GM21717 (cell line): Measurements from ENCODE around the gene MDK.

Experiments used
- ATAC-seq: cut with Tn5 transposase; IDR thresholded peaks from one replicate; pipeline ENCODE4 v1.9.1; 2021; ENCODE audit warnings: mild to moderate bottlenecking, moderate library complexity; ENCODE audit not compliant: unreplicated experiment

MDK gene

DNA sequence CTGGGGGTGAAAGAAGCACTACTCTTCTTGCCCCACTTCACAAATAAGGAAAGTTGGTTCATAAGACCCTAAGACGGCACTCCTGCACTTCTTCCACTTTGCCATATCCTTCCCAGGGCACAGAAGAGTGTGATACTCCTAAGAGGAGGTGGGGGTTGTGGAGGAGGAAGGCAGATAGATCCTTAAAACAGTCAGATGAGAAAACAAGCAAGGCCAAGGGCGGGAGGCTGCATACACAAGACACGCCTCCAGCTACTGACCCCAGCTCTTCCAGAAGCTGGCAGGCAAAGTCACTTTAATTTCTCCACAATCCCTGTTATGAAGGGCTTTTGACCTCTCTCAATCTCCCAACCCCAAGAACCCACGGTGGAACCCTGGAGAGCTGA, 11.8 kb downstream of the MDK start:
- no peak for ATAC-seq

DNA sequence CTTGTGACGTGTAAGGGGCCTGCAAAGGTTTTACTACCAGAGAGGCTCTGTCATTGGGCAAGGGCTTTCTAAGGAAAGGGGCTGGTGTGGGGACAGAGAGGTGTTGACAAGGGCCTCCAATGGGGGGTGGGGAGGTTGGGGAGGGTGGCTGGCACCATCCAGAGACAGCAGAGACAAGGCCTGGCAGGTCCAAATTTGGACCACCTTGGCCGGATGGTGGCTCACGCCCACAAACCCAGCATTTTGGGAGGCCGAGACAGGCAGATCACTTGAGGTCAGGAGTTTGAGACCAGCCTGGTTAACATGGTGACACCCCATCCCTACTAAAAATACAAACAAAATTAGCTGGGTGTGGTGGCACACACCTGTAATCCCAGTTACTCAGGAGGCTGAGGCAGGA, 12.3 kb downstream of the MDK start:
- ATAC-seq, result no peak

DNA sequence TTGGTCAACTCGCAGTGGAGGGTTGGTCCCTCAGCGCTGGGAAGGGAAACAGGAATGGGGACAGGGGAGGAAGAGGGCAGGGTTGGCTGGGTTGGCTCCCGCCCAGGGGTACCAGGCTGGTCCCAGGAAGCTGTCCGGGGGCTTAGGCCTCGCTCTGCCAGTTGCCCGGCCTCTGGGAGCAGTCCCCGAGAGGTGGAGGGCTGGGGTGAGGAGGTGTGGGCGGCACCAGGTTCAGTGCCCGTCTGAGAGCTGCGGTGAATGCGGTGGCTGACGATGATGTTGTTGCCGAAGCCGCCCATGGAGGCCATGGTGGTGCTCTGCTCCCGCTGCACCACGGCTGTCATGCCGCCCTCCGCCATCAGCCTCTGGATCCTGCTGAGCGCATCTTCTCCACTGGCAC, 16.1 kb downstream of the MDK start:
- no peak for ATAC-seq

DNA sequence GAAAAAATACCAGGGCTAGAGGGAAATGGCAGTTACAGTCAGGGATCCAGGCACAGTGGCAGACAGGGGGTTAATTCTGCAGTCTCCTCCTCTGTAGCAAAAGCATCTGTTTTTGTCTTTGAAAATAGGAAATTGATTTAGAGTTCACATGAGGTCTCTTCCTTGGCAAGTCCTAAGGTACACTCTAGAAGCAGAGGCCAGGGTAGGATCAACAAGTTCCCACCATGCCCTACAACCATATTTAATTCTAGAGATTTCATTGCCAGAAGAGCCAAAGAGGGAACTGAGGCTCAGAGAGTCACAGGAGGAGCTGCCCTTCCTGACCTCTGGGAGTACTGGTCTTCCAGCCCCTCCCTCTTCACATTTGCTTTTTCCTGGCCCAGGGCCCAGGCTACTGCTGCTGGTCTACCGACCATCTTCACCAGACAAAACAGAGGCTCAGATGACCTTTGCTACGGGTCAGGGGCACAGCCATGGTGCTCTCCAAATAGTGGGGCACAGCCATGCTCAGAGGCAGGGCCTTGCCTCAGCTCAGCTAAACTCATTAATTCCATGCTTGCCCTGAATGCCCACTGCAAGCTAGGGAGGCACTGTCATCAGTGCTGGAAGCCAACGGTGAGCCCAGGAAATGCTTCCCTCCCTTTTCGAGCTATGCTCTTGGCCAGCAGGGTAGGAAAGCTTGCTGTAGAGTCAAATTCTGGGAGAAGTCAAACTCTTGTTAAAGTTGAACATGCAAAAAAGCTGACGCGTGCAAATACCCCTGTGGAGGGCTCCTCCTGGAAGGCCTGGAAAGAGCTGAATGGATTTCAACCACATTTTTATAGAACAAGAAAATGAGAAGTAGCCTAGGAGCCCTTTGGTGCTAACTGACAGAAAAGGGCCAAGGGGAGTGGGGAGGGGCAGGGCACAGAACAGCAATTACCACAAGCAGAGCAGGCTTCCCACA, 21.8 kb downstream of the MDK start:
- no peak for ATAC-seq

DNA sequence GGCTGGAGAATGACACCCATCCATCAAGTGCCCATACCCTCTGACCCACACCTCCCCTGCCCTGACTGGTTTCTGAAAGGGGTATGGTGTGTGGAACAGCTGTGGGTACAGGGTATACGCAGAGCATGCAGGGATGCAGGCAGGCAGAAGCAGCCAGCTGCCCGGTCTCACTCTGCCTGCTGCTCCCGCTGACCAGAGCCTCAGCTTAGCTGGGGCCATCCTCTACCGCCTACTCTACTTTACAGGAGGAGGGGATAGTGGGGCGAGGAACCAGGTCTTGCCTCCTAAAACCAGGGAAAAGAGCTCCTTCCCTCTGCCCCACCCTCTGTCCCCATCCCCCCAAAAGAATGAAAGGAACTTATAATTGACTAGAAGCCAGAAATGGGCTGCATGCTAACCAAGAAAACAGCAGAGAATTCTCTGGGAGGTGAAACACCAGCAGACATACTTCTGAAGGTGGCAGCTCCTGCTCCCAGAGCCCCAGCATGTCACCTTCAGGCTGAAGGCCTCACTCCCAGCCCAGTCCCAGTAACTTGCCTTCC, 23.1 kb downstream of the MDK start:
- ATAC-seq, result no peak

DNA sequence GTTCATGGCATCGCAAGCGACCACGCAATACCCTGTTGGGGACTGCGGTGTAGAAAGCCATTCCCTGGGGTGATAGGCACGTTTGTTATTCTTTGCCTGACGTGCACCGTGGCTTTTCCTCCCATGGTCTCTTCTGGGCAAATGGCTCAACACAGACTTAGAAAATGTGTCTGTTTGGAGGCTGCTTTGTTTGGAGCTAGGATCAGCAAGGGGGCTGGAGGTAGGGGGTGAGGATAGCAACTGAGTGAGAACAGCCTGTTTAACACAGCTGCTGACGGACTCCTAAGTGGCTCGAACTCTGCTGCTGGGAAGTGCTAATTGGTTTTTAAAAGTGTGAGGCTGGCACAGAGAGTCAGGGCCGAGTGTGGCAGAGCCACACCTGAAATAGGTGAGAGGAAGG, 26.2 kb downstream of the MDK start:
- ATAC-seq, result no peak

DNA sequence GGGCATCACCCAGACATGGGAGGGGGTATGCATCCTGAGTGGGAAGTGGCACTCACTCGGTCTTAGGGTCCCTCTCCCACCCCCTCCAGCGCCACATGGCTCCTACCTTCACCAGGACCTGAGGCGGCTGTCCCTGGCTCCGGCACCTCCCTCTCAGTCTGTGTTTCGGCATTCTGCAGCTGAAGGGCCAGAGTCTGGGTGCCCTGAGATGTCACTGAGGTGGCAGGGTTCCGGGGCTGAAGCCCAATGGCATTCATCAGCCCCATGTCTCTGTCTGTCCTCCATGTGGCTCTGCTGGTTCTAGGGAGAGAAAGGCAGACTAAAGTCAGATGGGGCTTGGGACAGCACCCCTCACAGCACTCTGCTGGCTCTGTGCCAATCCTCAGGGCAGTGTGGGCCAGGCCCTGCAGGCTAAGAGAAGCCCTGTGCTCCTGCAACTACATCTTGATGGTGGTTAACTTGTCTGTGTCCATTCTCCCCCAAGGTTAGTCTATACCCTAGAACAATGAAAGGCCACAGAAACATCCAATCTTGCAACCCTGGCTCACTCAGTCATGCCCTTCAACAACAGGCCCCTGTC, 27.0 kb downstream of the MDK start:
- no peak for ATAC-seq

DNA sequence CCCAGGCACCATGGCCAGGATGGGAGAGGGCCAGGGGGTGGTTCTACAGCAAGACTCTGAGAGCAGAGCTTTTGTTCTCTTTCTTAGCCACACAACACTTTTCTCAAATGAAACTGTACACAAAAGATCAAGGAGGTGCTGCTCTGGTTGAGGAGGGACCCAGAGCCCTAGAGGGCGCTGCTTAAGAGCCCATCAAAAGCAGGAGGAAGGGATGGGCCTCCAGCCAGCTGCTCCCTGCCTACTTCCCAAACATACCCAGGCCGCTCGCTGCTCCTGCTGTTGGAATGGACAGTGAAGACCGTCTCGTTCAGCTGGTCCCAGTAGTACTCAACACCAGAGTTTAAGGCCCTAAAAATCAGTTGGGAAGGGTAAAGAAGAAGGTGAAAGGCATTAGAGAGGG, 28.6 kb downstream of the MDK start:
- no peak for ATAC-seq

DNA sequence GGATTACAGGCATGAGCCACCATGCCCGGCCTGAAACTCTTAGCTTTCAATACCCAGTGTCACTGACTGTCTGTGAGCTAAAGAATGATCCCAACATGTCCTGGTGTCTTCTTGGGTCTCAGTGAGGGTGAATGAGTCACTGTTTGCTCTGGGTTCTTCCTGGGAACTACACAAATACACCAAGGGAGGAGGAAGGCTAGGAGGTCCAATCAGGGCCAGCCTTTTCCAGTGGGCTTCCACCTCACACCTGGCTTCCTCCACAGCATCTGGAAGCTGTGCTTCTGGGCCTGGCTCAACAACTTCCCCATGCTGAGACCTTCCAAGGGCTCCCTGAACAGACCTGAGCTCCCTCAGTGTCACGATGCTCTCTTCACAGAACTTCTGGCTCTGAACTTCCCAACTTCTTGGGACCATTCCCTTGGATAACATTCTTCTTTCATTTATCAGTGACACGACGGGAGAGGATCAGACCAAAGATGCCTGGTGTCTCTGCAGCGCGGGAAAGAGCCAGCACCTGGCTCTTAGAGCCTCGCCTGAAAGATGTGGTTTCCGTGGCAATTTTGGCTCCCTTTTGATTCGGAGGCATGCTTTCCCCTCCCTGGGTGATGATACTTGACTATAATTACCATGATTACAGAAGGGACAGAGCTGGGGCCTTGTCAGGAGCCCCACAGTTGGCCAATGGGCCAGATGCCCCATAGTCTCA, 32.4 kb downstream of the MDK start:
- no peak for ATAC-seq

DNA sequence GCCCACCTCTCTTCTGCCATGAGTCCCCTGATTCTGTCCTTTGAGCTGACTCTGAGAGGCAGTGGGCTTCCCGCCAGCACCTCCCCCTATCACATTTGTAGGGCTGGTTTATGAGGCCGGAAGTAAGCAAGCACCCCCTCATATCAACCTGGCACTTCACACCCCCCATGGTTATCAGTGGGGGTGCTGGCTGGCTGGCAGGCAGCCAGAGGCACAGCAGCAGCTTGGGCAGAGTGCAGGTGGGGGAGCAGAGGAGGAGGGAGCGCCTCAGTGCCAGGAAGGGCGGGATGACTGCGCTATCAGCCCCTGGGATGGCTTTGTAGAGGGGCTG, 33.0 kb downstream of the MDK start:
- no peak for ATAC-seq

DNA sequence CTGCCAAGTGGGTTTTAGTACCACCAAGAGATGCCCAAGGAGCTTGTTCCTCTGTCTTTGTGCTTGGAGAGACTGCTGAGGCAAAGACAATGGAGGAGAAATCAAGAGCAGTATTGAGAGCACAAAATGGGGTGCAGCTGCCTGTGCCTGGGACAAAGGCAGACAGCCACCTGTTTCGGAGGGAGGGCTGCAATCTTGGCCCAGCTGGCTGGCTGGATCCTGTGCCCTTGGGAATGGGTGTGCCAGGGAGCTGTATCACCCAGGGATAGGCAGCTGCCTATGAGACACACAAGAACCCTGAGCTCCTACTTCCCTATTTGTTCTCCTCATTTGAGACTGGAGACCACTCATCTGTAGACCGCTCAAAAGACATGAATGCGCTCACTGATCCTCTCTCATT, 33.4 kb downstream of the MDK start:
- ATAC-seq, result no peak

DNA sequence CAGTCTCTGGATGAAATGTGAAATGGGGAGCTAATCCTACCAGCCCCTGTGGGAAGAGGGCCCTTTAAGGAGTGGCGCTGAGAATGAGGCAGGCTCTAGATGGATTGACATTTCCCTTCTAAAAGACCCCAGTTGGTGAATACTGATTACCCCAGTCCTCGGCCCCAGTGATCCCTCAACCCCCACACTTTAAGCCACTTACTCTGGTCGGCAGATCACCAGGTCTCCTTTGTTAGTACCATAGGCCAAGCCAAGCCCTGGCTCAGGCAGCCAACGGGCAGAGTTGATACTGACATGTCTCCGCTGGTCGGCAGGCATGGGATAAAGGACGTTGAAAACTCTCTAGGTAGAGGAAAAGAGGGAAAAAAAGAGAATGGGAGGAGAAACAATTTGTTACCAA, 36.2 kb downstream of the MDK start:
- no peak for ATAC-seq

DNA sequence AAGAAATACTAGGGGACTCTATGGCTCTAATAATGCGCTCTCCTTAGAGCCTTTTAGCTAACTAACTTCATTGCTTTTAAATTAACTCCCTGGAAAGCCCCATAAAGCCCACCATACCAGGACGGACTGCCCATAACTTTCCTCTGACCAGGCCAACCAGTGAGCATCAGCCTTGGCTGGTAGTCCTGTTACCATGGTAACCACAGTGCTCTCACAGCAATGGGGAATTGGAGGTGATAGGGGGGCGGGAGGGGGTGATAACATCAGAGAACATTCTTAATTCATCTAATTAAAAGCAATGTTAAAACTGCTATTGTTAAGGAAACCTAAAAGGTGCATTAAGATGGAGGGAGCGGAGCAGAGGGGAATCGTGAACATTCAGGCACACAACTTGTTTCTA, 37.3 kb downstream of the MDK start:
- no peak for ATAC-seq

DNA sequence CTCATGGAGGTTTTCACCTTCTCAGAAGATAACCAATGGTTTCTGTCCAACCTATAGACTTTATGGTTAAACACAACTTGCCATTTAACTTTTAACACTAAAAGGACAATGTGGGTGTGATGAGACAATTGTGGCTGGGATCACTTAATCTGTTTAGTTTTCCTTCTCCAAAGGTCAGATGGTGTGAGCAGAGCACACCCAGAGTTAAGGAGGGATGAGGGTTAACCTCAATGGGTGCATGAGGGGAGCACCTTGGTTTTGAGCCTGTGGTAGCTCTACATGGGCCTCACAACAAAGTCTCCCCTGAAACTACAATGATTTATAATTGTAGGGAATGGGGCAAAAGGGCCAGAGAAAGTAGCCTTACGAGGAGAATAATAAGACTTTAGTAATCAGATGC, 39.0 kb downstream of the MDK start:
- no peak for ATAC-seq

DNA sequence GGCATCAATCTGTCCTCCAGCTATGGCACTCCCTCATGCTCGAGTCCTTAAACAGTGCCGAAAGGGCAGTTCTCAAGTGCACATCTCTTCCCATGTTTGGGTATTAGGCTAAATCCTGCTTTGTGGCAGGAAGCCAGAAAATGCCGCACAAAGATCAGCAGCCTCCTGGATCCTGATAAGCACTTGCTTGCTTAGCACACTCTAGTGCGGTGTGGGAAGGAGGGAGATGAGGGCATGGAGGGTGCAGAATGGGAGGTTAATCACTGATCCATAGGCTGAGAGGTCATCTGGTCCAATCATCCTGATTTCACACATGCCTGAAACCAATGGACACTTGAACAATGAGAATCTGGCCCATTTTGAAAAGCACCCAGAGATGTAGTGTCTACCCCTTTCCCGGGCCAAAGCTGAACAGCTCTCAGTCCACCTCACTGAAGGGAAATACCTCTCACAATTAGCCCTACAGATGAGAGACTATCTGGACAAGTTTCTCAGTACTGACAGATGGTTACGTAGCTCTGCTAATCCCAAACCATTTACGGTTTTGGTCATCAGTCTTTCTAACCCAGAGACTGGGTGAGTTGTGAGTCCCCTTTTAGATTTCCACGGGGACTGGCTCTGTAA, 39.9 kb downstream of the MDK start:
- no peak for ATAC-seq

DNA sequence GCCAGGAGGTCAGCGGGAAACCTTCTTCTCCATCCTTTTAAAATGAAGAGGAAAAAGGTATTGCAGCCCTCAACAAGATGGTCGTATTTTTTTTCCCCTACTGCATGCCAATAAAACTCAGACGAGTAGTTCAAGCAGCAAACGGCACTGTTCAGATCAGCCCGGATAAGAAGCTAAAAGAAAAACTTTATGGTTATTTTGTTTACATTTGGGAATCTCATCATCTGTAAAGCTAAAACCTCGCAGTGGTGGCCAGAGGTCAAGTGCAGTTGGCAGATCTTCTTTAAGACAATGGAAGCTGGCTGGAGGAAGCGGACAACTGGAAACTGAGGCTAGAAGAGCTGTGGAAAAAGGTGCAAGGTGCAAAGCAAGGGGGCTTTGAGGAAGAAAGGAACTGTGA, 41.1 kb downstream of the MDK start:
- no peak for ATAC-seq

DNA sequence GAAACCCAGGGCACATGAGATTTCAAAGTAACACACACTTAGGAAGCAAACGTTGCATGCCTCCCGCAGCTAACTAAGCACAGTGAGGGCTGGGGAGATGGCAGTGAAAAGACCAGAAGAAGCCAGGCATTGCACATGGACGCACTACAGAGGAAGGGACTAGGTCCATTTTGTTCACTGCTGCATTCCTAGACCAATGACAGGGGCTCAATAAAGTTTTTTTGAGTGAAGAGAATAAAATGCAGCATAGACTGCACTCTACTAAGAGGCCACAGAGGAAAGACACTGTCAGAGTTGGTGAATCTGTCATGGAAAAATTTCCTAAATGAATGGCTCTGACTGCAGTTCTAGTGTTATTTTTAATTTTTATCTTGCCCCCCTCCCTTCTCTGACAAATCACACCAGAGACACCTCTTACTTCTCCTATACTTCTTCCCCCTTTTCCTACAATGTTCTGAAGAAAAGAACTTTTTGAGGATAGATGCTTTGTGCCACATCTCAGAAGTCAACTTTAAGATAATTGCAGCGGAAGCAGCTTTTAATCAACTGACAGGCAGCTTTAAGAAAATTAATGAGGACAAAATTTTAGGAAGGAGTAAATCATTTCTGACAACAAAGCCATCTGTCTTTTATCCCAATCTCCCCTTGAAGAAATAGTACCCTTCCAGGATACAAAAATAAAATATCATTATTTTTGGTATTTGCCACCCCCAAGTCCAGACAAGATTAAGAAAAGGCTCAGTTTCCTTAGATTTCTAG, 44.9 kb downstream of the MDK start:
- no peak for ATAC-seq

DNA sequence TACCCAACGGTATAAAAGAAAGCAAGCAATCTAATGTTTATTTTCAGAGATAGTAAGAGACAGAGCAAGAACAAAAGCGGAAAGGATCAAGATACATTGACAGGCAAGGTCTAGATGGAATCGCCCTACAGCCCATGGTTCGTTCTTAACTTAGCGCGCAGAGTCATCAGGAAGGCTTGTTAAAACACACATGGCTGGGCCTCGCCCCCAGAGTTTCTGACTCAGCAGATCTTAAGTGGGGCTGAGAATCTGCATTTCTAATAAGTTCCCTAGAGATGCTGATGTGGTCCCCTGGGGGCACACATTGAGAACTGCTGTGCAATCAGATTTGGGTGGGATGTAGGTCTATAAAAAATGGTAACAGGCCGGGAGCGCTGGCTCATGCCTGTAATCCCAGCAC, 45.9 kb downstream of the MDK start:
- no peak for ATAC-seq

DNA sequence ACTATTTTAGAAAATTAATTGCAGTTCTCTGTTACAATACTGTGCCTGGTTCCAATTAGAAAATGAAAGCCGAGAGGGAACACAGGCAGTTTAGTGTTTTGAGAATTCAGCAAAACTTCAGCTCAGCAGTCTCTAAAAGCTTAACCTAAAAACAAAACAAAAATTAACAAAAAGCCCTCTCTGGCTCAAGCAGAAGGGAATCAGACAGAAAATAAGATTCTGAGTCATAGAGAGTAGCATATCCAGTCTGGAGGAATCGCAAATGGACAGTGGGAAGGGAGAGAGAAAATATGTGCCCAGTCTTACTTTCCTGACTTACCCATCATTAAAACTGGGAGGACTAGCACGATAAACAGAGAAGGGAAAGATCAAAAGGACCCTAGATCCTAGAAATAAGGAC, 48.2 kb downstream of the MDK start:
- no peak for ATAC-seq

DNA sequence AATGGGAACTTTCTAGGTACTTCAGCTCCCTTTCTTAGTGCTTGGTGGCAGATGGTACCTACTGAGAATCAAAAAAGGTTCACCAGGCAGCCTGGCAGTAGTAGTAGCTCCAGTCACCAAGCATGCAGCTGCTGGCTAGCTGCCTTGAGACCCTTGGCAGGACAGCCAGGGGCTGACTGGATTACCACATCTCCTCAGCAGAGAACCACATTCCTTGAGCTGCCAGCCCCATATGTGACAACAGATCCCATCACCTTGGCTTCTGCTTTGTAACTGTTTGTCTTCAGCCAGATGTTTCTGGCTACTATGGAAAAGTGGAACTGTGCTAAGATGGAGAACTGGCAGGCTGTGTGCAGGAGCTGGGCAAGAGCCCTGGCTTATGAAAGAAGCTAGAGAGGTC, 49.7 kb downstream of the MDK start:
- ATAC-seq, result no peak
